ENCODE results near the gene PAK1.
"Not testable (repeated sequence)": the region's sequence is repeated elsewhere in the genome, so short reads cannot be mapped to it uniquely, and the experiment has no call there.

Gene PAK1

DNA sequence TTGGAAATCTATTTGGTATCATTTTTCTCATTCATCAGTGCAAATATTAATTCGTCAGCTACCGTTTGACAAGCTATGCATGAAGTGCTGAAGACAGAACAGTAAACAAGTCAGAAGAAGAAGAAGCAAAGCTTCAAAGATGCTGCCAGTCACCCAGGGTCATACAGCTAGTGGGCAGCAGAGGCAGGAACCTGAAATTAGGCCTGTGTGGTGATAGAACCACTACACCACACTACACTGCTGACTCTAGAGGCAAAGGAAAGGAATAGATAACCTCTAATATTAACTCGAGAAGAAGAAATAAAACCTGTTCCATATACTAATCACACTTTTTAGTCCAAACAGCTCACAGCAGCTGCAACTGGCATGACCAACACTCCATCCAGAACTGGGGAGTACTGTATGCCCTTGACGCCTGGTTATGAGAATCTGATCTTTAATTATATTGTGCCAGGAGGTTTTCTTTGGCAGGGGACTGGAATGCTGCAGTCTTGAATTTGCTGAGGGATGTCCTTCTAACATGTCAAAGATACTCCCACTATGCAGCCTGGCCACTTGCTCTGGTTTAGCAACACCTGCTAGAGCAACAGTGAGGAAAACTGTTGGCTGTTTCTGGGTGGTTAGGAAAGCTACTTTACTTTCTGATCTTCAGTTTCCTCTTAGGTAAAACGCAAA is 73.0 kb downstream of the PAK1 start:
- FAIRE-seq: no peak

- FAIRE-seq: no peak
Measured at GRCh38 chr11:77400271-77400670, 73.6 kb downstream of the PAK1 start.

GRCh38 chr11:77397631-77398030 is 76.3 kb downstream of the PAK1 start:
- no peak for FAIRE-seq

DNA sequence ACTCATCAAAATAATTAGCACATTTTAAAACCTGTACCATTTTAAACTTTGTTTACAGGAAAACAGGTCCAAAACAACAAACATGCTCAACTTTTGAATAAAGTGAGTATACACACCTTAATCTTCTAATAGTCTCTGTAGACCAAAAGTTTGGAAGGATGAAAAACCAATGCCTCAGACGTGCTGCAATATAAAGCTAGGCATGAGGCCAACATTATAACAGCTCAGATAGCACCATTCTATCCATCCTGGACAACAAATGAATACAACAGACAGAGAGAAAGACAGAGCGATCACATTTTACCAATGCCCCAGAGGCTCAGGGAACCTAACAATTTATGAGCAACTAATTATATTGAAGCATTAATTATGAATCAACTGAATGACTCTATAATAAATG is 77.0 kb downstream of the PAK1 start:
- no peak for FAIRE-seq

- FAIRE-seq: peak; percentile 66
Measured at GRCh38 chr11:77396305-77396704, 77.6 kb downstream of the PAK1 start.

GRCh38 chr11:77395460-77396173 is 78.3 kb downstream of the PAK1 start:
- no peak for FAIRE-seq

- no peak for FAIRE-seq
Measured at GRCh38 chr11:77392842-77393241, 81.1 kb downstream of the PAK1 start.

DNA sequence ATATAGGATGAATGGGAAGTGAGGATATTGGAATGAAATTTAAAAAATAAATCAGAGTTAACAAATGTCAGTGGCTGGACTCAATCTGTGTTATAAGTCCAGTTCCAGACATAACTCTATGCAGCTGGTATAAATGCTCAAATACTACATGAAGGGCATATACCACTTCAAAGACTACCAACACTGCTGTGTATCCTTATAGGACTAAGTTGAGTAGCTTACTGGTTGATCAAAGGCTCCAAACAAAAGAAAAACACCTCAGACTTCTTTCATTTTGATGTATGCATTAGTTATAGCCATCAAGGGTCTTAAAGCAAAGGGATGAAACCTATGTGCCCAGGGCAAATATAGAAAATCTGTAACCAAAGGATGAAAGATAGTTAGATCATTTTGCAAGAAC is 86.2 kb downstream of the PAK1 start:
- FAIRE-seq: no peak

DNA sequence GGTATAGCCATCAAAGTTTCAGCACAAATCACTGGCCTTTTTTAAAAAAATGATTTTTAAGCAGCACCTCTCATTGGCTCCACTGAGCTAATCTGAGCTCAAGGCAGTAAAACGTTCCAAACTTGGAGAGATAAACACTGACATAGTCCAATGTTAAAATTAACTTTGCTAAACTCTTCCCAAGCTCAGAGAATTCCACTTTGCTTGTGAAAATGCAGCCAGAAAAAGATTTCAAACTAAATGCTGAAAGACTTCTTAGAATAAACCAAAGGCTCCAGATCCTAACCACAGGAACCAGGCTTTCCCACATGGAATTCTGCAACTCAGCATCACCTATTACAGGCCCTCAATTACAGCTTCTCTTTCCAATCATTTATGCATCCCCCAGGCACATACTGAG is 87.7 kb downstream of the PAK1 start:
- no peak for FAIRE-seq

- FAIRE-seq: not testable (repeated sequence)
Measured at GRCh38 chr11:77385255-77385771, 88.6 kb downstream of the PAK1 start.

GRCh38 chr11:77384571-77384970 is 89.3 kb downstream of the PAK1 start:
- no peak for FAIRE-seq

DNA sequence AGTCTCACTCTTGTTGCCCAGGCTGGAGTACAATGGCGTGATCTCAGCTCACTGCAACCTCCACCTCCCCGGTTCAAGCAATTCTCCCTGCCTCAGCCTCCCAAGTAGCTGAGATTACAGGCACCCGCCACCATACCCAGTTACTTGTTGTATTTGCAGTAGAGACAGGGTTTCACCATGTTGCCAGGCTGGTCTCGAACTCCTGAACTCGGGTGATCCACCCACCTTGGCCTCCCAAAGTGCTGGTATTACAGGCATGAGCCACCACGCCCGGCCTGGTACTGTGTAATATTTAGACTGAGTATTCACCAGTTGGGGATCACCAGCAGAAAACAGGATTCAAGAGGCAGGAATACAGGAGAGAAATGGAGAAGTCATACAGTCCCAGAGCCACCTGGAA is 90.5 kb downstream of the PAK1 start:
- FAIRE-seq: not testable (repeated sequence)

DNA sequence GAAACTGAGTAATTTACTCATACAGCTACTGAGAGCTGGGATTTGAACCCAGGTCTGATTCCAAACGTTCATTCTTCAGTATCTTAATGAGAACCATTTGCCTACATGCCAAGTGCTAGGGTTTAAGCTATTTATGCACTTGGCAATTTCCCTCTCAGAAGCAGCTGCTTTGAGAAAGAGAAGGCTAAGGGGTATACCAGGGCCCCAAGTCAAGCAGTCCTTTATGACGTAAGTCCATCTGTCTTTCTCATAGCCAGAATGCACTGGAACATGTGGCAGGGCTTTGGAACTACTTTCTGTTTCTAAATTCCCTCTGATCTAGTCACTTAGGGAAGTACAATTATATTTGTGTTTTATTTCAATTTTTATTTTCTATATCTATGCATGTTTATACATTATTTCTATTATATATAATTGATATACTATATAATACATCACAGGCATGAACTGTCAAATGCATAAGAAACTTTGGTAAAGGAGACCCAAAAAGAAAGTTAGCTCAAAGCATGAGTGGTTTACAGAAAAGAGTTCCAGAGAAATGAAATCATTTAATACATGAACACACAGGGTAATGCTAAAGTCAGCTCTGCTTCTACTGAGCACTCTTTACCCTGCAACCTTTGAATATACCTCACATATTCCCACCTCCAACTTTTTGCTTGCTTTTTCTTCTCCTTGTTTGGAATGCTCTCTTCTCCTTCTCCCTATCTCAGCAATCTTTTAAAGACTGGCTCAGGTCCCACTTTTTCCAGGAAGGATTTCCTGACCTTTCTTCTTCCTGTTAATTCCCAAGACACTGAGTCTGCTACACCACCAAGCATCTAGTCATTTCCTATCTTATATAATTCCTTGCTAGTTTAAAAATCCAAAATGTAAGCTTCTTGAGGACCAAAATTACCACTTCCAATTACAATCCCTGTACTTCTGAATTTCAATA is 91.9 kb downstream of the PAK1 start:
- FAIRE-seq: no peak

- no peak for FAIRE-seq
Measured at GRCh38 chr11:77379934-77380333, 94.0 kb downstream of the PAK1 start.

DNA sequence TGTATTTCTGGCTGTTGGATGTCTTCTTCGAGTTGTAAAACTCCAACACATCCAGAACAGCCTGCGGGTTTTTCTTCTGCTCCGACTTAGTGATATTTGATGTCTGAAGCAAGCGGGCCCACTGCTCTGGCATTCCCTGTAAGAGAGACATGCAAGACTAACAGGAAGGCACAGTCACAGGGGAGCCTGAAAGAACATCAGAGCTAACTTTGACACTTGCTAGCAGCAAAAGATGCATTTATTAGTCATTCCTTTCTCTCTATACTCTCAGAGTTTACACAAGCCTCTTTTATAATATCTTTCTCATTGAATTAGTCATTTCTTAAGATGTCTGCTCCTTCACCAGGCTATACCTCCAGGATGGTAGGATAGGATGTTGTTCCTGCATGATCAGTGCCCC is 94.6 kb downstream of the PAK1 start:
- FAIRE-seq: no peak

DNA sequence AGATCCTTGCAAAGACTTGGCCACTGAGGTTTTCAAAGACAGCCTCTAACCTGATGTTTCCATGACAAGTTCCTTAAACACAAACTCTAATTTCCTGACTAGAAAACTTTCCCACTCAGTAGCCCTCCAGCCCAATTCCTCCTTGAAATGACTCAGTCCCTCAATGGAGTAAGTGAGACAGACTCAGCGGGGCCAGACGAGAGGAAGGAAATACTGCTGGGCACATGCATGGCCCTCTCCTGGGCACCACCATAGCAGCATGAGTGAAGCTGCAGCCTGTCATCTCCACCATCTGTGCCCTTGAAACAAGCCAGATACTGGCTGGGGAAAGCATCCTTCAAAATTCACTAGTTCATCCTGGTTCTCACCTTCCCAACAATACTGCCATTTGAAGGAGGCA is 96.2 kb downstream of the PAK1 start:
- no peak for FAIRE-seq

DNA sequence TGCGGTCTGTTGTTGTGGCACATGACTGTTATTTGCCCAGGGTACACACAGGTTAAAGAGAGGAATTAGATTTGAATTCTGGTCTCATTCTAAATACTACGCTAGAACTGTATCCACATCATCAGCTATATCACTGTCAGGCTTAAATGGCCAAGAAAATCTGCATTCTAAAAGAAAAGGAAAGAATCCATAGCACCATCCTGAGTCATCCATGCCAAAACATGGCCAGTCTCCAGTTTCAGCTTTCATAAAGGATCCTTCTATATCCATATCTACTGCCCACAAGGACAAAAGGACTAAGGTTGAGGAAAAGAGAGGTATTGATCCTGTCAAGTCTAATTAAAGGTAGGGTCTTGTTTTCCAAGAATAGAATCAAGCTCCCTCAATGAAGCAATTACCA is 98.8 kb downstream of the PAK1 start:
- no peak for FAIRE-seq

- no peak for FAIRE-seq
Measured at GRCh38 chr11:77374611-77375031, 99.3 kb downstream of the PAK1 start.

GRCh38 chr11:77374108-77374507 is 99.8 kb downstream of the PAK1 start:
- no peak for FAIRE-seq

- FAIRE-seq: no peak
Measured at GRCh38 chr11:77372726-77373125, 101.2 kb downstream of the PAK1 start.

- no peak for FAIRE-seq
Measured at GRCh38 chr11:77371646-77372045, 102.2 kb downstream of the PAK1 start.

DNA sequence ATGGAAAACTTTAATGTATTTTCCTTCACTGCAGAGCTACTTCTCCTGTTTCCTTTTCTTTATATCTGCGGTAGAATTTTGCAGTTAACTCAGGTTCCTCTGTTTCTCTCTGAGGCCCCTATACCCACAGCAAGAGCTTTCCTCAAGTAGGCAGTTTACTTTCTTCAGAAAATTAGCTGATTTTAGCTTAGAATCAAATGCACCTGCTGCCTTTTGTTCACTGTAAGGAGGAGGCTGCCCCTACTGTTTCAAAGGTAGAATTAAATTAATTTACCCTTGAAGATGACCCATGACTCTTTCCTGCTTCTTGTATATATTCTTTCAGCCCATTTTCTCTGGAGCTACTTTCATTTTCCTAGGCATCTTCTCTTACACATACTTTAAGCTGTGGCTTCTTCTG is 103.7 kb downstream of the PAK1 start:
- FAIRE-seq: no peak

DNA sequence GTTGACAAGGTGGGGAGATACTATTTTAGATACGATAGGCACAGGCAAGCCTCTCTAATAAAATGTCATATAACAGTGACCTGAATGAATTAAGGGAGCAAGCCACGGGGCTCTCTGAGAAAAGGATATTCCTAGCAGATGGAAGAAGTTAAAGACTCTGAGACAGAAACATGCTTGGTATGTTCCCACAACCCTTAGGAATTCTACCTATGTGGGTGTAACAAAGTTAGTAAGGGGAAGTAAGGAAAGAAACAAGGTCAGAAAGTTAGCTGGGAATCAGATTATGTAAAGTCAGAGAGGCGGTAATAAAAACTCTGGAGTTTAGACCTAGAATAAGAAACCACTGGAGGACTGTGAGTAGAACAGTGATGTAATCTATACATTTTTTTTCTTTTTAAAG is 112.7 kb downstream of the PAK1 start:
- no peak for FAIRE-seq

Data from islet of Langerhans (tissue), 1 donor.